Measurements from ENCODE around the gene PRKN. TPM values are rescaled to one million over a fixed set of nuclear protein-coding genes. Genes with fewer than 3 reads are reported as not detected.

The PRKN gene
- total and polyA plus RNA-seq, 2 experiments from 2014 or later, result 1.2 to 2.3 TPM

DNA sequence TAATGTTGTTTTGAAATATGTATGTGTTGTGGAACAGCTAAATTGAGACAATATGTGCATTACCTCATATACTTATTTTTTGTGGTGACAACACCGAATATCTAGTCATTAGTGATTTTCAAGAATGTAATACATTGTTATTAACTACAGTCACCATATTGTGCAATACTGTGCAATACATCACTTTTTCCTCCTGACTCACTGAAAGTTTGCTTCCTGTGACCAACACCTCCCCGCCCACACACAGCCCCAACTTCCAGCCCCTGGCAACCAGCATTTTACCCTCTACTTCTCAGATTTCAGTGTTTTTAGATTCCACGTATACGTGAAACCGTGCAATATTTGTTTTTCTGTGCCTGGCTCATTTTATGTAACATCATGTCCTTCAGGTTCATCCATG, 627.9 kb downstream of the PRKN start:
- Histone ChIP-seq H2AFZ (peak overlapping the region; percentile 22; the same call in 1 of the 2 replicates), H4K20me1 (ENCODE audit: insufficient read depth) (no peaks in the 10 kb centered on the region), H3K79me2 (ENCODE audit: insufficient read depth) (no peaks in the 10 kb centered on the region), H3K4me2 (ENCODE audit: unreplicated experiment) (peak overlapping the region; percentile 46), H3K9ac (peak overlapping the region; percentile 18), H3K4me3 (peak overlapping the region; percentile 21; the same call in 1 of the 2 replicates), H3F3A (ENCODE audit: insufficient read depth) (peaks cover 8% of the 10 kb centered on the region; the same call in 1 of the 2 replicates), H3K36me3 (ENCODE audit: low read depth) (no peaks in the 10 kb centered on the region), H3K27me3 (replicated peaks; ENCODE audit: insufficient read depth) (no peaks in the 10 kb centered on the region), H3K9me2 (ENCODE audit: insufficient read depth) (no peaks in the 10 kb centered on the region), H3K4me1 (ENCODE audit: insufficient read depth) (peaks cover 16% of the 10 kb centered on the region), H3K27ac (peak overlapping the region; percentile 61), H3K9me3 (ENCODE audit: low read depth) (no peaks in the 10 kb centered on the region)
- TF ChIP-seq EZH2 (IDR thresholded peaks at IDR 0.05; ENCODE audit: insufficient read depth, poor library complexity, severe bottlenecking) (no peak), EZH2phosphoT487 (IDR thresholded peaks at IDR 0.05; ENCODE audit: insufficient read depth, low read depth) (peak; percentile 94)
- DNase-seq, result peak; percentile 98
- 0 to 3% methylated on average over 5 of the region's 5 CpGs for WGBS, 2 experiments (ENCODE audit: low coverage in 1 of 2, low lambda C conversion rate in 2 of 2, missing lambda C conversion rate in 2 of 2)
- in situ Hi-C loops (cut with MboI), result no loop called here

DNA sequence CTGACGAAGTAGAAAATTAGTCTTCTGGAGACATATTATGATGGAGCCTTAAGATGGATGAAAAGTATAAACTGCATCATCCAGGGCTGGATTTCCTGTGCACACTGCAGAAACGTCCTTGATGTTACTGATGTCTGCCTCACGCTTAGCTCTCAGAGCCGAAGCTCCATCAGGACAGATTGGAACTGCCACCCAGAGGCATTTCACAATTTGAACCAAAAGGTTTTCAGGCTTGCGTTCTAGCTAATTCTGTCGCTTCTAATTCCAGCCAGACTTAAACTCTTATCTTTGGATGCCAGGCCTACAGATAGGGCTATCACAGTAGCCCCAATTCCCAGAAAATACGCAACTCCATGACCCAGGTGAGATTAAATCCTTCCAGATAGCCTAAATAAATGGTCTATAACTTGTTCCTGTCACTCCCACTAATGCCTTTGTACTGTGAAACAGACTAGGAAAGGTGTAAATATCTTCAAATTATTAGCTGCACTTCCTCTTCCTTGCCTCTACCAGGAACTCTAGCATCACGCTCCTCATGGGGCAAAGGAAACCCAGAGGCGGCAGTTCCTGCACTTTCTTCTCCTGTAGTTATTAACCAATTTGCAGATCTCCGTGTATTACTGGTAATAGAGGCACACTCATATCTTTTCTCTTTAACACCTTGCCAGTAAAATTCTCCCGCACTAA, 634.6 kb downstream of the PRKN start:
- no peak overlapping the region for H3K4me2 ChIP-seq (ENCODE audit: unreplicated experiment)
- no peaks in the 10 kb centered on the region for H3K9me2 ChIP-seq (ENCODE audit: insufficient read depth)
- H3K36me3 ChIP-seq (ENCODE audit: low read depth), result no peaks in the 10 kb centered on the region
- H2AFZ ChIP-seq, result no peak overlapping the region
- TF ChIP-seq EZH2phosphoT487 (IDR thresholded peaks at IDR 0.05; ENCODE audit: insufficient read depth, low read depth) (no peak), EZH2 (IDR thresholded peaks at IDR 0.05; ENCODE audit: insufficient read depth, poor library complexity, severe bottlenecking) (no peak)
- H3K4me1 ChIP-seq (ENCODE audit: insufficient read depth), result peaks cover 18% of the 10 kb centered on the region
- H3K9me3 ChIP-seq (ENCODE audit: low read depth), result no peaks in the 10 kb centered on the region
- WGBS, 2 experiments (ENCODE audit: low coverage in 1 of 2, low lambda C conversion rate in 2 of 2, missing lambda C conversion rate in 2 of 2), result 93 to 94% methylated on average over 11 of the region's 11 CpGs
- no peak overlapping the region for H3K27ac ChIP-seq
- H3K4me3 ChIP-seq, result no peak overlapping the region
- no peaks in the 10 kb centered on the region for H4K20me1 ChIP-seq (ENCODE audit: insufficient read depth)
- DNase-seq, result no peak
- H3K79me2 ChIP-seq (ENCODE audit: insufficient read depth), result no peaks in the 10 kb centered on the region
- no peaks in the 10 kb centered on the region for H3K27me3 ChIP-seq (replicated peaks; ENCODE audit: insufficient read depth)
- in situ Hi-C loops (cut with MboI), result no loop called here
- H3F3A ChIP-seq (ENCODE audit: insufficient read depth), result peaks cover 14% of the 10 kb centered on the region; the same call in 1 of the 2 replicates
- H3K9ac ChIP-seq, result no peak overlapping the region

DNA sequence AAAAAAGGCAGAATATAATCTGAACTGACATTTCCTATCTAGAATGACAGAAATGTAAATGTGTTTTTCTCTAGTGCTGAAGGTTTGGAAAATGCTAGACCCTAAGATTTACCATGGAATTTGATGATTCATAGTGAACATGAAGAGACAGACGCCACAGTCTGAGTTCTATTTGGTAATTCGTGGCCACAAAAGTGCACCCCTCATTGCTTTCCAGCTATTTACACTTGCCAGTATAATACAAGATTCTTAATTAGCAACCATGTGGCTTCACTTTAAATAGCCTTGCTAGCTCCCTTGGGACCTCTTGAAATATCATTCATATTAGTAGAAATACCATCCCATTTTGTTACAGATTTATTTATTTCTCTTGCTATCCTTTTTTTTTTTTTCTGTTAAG, 636.8 kb downstream of the PRKN start:
- Histone ChIP-seq H3K9ac (no peak overlapping the region), H3K4me1 (ENCODE audit: insufficient read depth) (peaks cover 18% of the 10 kb centered on the region), H3K9me3 (ENCODE audit: low read depth) (no peaks in the 10 kb centered on the region), H3K79me2 (ENCODE audit: insufficient read depth) (no peaks in the 10 kb centered on the region), H3F3A (ENCODE audit: insufficient read depth) (peaks cover 14% of the 10 kb centered on the region; the same call in 1 of the 2 replicates), H3K4me2 (ENCODE audit: unreplicated experiment) (peak overlapping the region; percentile 70), H3K36me3 (ENCODE audit: low read depth) (no peaks in the 10 kb centered on the region), H3K27me3 (replicated peaks; ENCODE audit: insufficient read depth) (no peaks in the 10 kb centered on the region), H3K27ac (peak overlapping the region; percentile 39), H2AFZ (0 out of 2 replicates have a peak overlapping the region, but pooled peaks have one; percentile 4), H4K20me1 (ENCODE audit: insufficient read depth) (no peaks in the 10 kb centered on the region), H3K9me2 (ENCODE audit: insufficient read depth) (no peaks in the 10 kb centered on the region), H3K4me3 (peak overlapping the region; percentile 20)
- TF ChIP-seq EZH2 (IDR thresholded peaks at IDR 0.05; ENCODE audit: insufficient read depth, poor library complexity, severe bottlenecking), result no peak
- 0 out of 2 replicates have a peak, but pooled peaks have one; percentile 22 for TF ChIP-seq EZH2phosphoT487 (IDR thresholded peaks at IDR 0.05; ENCODE audit: insufficient read depth, low read depth)
- in situ Hi-C loops (cut with MboI), result no loop called here
- peak; percentile 70 for DNase-seq
- WGBS, 2 experiments (ENCODE audit: low coverage in 1 of 2, low lambda C conversion rate in 2 of 2, missing lambda C conversion rate in 2 of 2), result 2 to 5% methylated on average over 2 of the region's 2 CpGs

DNA sequence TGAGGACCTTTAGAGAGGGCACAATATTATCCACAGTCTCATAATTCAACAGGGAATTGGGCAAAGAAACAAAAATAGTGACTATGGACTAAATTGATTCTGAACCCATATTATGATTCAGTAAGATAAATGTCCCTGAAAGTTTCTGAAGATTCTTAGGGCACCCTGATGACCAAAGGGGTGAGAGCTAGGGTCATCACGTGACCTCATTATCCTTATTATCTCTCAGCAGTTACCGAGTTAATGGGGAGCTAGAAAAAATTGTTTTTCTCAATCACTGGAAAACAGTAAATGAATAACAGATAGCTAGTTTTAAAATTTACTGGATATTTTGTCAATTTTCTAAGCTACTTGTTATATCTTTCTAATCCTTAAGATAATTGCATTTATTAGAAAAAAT, 639.5 kb downstream of the PRKN start:
- Histone ChIP-seq H3K9ac (no peak overlapping the region), H3K79me2 (ENCODE audit: insufficient read depth) (no peaks in the 10 kb centered on the region), H2AFZ (no peak overlapping the region), H3F3A (ENCODE audit: insufficient read depth) (peaks cover 14% of the 10 kb centered on the region; the same call in 1 of the 2 replicates), H4K20me1 (ENCODE audit: insufficient read depth) (no peaks in the 10 kb centered on the region), H3K4me1 (ENCODE audit: insufficient read depth) (peaks cover 18% of the 10 kb centered on the region), H3K27ac (no peak overlapping the region), H3K9me3 (ENCODE audit: low read depth) (no peaks in the 10 kb centered on the region), H3K36me3 (ENCODE audit: low read depth) (no peaks in the 10 kb centered on the region), H3K9me2 (ENCODE audit: insufficient read depth) (no peaks in the 10 kb centered on the region), H3K4me3 (no peak overlapping the region), H3K4me2 (ENCODE audit: unreplicated experiment) (no peak overlapping the region), H3K27me3 (replicated peaks; ENCODE audit: insufficient read depth) (no peaks in the 10 kb centered on the region)
- TF ChIP-seq EZH2 (IDR thresholded peaks at IDR 0.05; ENCODE audit: insufficient read depth, poor library complexity, severe bottlenecking), result no peak
- TF ChIP-seq EZH2phosphoT487 (IDR thresholded peaks at IDR 0.05; ENCODE audit: insufficient read depth, low read depth), result no peak
- DNase-seq, result no peak
- in situ Hi-C loops (cut with MboI), result no loop called here
- 96 to 100% methylated on average over 2 of the region's 2 CpGs for WGBS, 2 experiments (ENCODE audit: low coverage in 1 of 2, low lambda C conversion rate in 2 of 2, missing lambda C conversion rate in 2 of 2)
